Peyer's patch (tissue), 4 donors: ENCODE results near the gene LSR. TPM values are rescaled to one million over a fixed set of nuclear protein-coding genes. Genes with fewer than 3 reads are reported as not detected.

Experiments
- DNase-seq, 3 donors: peaks; one replicate each; pipeline ENCODE4 v3.0.0-alpha.2; 2017 to 2019
- H3K27ac ChIP-seq, 4 donors: fragments of 200-600 bp; sonication (generic); one replicate each; pipeline ENCODE4 v1.5.1; 2016 to 2019
- H3K27me3 ChIP-seq, 2 donors: fragments of 200-600 bp; sonication (generic); one replicate each; pipeline ENCODE4 v1.5.1; 2019
- H3K36me3 ChIP-seq, 3 donors: fragments of 200-600 bp; sonication (generic); one replicate each; pipeline ENCODE4 v1.5.1; 2016 to 2019
- H3K4me1 ChIP-seq, 4 donors: fragments of 200-600 bp; sonication (generic); one replicate each; pipeline ENCODE4 v1.5.1; 2016 to 2019
- H3K4me3 ChIP-seq, 4 donors: fragments of 200-600 bp; sonication (generic); 1 replicate in 3 of 4; 2 replicates in 1 of 4; pipeline ENCODE4 v1.5.1; 2016 to 2019; ENCODE audit warnings: mild to moderate bottlenecking in 1 of 4
- H3K9me3 ChIP-seq, 4 donors: fragments of 200-600 bp; sonication (generic); one replicate each; pipeline ENCODE4 v1.5.1; 2016 to 2019; ENCODE audit warnings: mild to moderate bottlenecking in 1 of 4
- CTCF ChIP-seq, 6 experiments: fragments of 450-650 bp in 4 of 6; fragments of 200-600 bp in 2 of 6; sonication (generic) in 1 of 6; IDR thresholded peaks; one replicate each; pipeline ENCODE4 v1.5.1; 2017 to 2019; ENCODE audit warnings: antibody characterized with exemption in 6 of 6, mild to moderate bottlenecking in 3 of 6, moderate library complexity in 1 of 6
- POLR2A ChIP-seq, 2 donors: fragments of 450-650 bp; IDR thresholded peaks; one replicate each; pipeline ENCODE4 v1.5.1; 2017; ENCODE audit warnings: antibody characterized with exemption in 2 of 2, mild to moderate bottlenecking in 2 of 2, moderate library complexity in 2 of 2
- total RNA-seq, 4 donors: library from RNA; depleted of rRNA; stranded (reverse); fragments of >200 nt; gene quantifications; one replicate each; pipeline ENCODE4 v1.1.0, GENCODE V29; 2016

LSR gene
- total RNA-seq, 4 donors from 2014 or later: 28.9 to 214 (median 188) TPM

- no peaks in the 10 kb centered on the region for H3K27me3 ChIP-seq
- H3K4me1 ChIP-seq: no peaks in the 10 kb centered on the region
- no peak overlapping the region for H3K4me3 ChIP-seq
- no peak for DNase-seq
- H3K27ac ChIP-seq: no peak overlapping the region
- H3K9me3 ChIP-seq: no peaks in the 10 kb centered on the region
- no peaks in the 10 kb centered on the region for H3K36me3 ChIP-seq
- TF ChIP-seq POLR2A (IDR thresholded peaks at IDR 0.05): no peak
- no peak for TF ChIP-seq CTCF (IDR thresholded peaks at IDR 0.05)
These were observed 62.1 kb downstream of the LSR start for GRCh38 chr19:35310811-35311465.

GRCh38 chr19:35311901-35312665, 63.3 kb downstream of the LSR start:
- no peak overlapping the region for H3K4me3 ChIP-seq
- no peak for TF ChIP-seq POLR2A (IDR thresholded peaks at IDR 0.05)
- no peak for TF ChIP-seq CTCF (IDR thresholded peaks at IDR 0.05)
- H3K27me3 ChIP-seq: no peaks in the 10 kb centered on the region
- H3K27ac ChIP-seq: no peak overlapping the region
- no peaks in the 10 kb centered on the region for H3K4me1 ChIP-seq
- DNase-seq: no peak
- no peaks in the 10 kb centered on the region for H3K9me3 ChIP-seq
- H3K36me3 ChIP-seq: no peaks in the 10 kb centered on the region

GRCh38 chr19:35313587-35313986, 64.8 kb downstream of the LSR start:
- H3K27me3 ChIP-seq: no peaks in the 10 kb centered on the region
- no peak for DNase-seq

GRCh38 chr19:35314031-35314430, 65.2 kb downstream of the LSR start:
- H3K27me3 ChIP-seq: no peaks in the 10 kb centered on the region
- H3K27ac ChIP-seq: no peak overlapping the region
- TF ChIP-seq CTCF (IDR thresholded peaks at IDR 0.05): no peak
- no peak for TF ChIP-seq POLR2A (IDR thresholded peaks at IDR 0.05)
- no peak overlapping the region for H3K4me3 ChIP-seq
- peaks cover 0 to 8% (median under 1%) of the 10 kb centered on the region in 4 donors for H3K4me1 ChIP-seq
- no peaks in the 10 kb centered on the region for H3K9me3 ChIP-seq
- DNase-seq: no peak
- no peaks in the 10 kb centered on the region for H3K36me3 ChIP-seq

More at GRCh38 chr19:35313587-35313986, 64.8 kb downstream of the LSR start:
- H3K36me3 ChIP-seq: no peaks in the 10 kb centered on the region
- peaks cover 0 to 4% (median 0%) of the 10 kb centered on the region in 4 donors for H3K4me1 ChIP-seq
- H3K4me3 ChIP-seq: no peak overlapping the region
- no peaks in the 10 kb centered on the region for H3K9me3 ChIP-seq
- H3K27ac ChIP-seq: no peak overlapping the region
- TF ChIP-seq POLR2A (IDR thresholded peaks at IDR 0.05) (no peak), CTCF (IDR thresholded peaks at IDR 0.05) (no peak)

GRCh38 chr19:35314858-35315470, 66.2 kb downstream of the LSR start:
- H3K36me3 ChIP-seq: no peaks in the 10 kb centered on the region
- H3K4me1 ChIP-seq: peaks cover 0 to 16% (median 4%) of the 10 kb centered on the region in 4 donors
- H3K27ac ChIP-seq: no peak overlapping the region
- DNase-seq: no peak
- no peak overlapping the region for H3K4me3 ChIP-seq
- no peaks in the 10 kb centered on the region for H3K27me3 ChIP-seq
- H3K9me3 ChIP-seq: no peaks in the 10 kb centered on the region
- TF ChIP-seq CTCF (IDR thresholded peaks at IDR 0.05) (no peak), POLR2A (IDR thresholded peaks at IDR 0.05) (no peak)
